A204.1 (cell line): Measurements from ENCODE around the gene MAPK9.

Experiments used
- FAIRE-seq: peaks from 2 replicates; lab custom pipeline; 2012; peaks lifted over from hg19 to GRCh38; lab: Jason Lieb, UNC

MAPK9 gene

DNA sequence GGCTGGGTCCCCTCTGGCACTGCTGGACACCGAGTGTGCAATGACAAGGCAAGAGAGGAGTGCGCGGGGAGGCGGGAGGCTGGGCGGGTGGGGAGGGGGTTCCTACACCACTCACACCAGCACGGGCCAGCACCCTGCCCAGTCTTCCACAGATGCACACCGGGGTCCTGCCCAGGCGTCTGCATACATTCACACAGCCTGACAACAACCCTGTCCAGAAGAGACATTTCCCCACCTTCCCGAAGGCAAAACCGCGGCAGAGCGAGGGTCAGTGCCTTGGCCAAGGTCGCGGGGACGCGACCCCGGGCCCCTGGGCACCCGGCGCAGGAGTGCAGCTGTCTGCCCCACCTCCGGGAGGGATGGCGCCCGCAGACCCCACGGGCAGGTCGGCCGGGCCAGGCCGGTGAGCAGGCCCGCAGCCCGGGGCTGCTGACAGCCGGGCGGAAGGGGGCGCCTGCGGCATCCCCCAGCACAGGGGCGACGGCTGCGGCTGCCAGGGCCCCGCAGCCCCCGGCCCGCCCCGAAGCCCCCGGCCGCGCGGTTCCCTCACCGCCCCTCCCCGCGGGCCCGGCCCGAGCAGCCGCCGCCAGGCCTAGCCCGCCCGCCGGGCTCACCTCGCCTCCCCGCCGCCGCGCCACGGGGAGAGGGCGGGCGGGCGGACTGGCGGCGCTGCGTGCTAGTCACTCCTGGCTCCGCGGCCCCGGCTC is 496 bp downstream of the MAPK9 start:
- FAIRE-seq: no peak

DNA sequence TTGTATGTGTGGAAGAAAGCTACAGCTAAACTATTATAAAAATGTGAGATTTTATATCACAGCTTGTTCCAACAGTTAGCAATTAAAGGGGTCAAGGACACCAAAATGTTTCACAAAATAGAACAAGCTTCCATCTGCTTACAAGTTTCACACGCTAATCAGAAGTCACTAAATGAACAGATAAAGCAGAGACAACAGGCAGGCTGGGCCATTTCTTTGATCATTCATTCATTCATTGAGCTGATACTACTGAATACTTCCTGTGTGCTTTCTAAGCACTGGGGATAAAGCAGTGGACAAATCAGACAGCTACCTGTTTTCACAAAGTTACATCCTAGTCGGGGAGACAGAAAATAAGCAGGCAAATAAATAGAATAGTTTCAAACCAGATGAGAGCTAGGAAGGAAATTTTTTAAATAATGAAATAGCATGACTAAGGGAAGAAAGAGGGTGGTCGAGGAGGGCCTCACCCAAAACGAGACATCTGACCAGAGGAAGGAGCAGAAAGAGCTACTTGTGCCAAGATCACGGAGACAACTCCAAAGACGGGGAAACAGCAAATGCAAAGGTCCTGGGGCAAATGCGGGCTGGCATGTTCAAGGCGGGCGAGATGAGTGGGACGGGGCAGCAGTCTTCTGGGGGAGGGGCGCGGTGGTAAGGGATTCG is 1.2 kb downstream of the MAPK9 start:
- FAIRE-seq: no peak

DNA sequence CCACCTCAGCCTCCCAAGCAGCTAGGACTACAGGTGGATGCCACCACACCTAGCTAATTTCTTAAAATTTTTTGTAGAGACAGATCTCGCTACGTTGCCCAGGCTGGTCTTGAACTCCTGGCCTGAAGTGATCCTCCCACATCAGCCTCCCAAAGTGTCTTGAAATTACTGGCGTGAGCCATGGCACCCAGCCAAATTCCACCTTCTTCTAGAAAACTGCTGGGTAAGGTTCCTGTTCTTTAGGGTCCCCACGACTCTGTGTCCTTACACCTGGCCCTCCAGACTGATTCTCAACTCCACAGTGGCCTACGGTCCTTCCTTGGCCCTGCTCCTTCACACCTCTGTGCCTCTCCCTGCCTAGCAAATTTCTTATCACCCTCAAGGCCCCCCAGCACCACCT is 1.9 kb downstream of the MAPK9 start:
- FAIRE-seq: no peak

DNA sequence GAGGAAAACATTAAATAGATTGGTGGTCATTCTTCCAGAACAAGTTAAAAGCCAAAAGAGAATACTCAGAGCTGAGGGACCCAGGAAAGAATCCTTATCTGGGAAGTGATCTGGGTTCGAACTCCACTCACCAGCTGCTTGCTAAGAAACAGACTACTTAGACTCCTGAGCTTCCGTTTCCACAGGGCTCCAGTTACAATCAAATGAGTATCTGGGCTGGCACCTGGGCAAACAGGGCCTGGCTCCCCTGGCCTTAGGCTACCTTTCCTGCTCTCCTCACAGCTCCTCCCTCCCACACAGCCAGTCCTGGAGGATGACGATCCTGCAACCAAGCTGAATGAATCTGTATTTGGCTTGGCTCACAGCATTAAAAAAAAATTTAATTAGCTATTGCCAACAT is 2.5 kb downstream of the MAPK9 start:
- no peak for FAIRE-seq

DNA sequence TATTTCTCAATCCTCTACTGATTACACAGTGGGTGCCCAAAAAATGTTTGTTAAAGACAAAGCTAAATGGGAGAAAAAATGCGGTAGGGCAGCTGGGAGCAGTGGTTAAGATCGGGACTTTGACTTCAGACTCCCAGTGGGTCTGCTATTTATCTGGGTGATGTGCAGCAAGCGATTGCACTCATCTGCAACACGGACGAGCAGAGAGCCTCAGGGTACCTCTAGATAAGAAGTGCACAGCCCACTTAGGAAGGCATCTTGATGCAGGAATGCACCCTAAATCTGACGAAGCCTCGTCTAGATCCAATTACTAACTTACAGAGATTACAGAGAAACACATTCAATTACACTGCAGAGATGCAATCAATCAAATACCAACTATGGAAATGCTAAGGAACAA is 4.0 kb downstream of the MAPK9 start:
- no peak for FAIRE-seq

DNA sequence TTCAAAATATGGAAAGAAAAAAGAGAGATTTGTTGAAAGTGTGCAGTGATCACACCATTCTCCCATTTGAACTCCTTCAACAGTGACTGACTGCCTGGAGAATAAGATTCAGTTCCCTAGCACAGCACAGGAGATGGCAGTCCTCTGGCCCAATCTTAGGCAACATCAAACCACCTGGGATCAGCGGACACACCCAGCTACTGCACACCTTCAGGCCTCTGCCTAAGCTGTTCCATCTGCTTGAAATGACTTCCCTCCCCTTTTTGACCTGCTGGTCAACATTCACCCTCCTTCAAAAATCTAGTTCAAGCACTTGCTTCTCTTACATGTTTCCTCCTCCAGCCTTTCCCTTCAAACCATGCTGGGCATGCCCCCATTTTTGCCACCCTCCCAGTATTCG is 4.5 kb downstream of the MAPK9 start:
- FAIRE-seq: no peak

DNA sequence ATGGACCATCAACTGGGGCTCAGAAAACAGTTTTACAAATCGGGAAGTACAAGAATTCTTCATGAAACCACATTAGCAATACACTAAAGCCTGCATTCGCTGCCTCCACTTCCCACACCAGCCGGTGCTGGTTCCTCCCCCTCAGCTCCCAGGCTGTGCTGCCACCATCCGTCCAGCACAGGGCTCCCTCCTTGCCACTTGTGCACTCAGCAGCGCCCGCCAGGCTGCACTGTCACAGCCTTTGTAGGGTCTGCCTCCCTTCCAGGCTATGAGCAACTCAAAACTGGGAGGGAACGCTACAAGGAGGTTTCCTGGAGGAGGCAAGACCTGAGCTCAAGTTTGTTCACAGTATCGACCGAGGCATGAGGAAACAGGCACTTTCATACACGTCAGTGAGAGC is 7.7 kb downstream of the MAPK9 start:
- no peak for FAIRE-seq

DNA sequence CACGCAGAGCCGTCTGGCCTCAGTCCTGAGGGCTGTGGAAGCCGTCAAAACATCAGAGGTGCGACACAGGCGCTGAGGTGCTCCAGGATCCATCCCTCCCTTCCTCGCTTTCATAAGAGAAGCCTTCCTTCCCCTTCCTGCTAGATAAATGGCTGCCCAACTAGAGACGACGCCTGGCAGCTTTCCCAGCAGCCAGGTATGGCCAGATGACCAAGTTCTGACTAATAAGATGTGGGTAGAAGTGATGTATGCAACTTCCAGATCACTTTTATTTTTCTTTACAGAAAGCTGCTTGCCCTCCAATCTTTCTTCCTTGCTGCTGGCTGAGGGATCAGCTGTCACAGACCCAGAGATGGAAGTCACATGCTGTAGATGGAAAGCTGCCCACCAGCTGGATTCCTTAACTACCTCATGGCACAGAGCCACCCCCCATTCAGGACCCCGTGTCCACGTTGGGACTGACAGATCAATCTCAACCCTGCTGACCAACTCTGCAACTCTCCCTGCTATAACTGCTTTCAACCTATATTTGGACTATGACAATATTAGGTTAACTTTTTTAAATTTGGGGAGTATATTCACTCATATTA is 8.8 kb downstream of the MAPK9 start:
- no peak for FAIRE-seq

DNA sequence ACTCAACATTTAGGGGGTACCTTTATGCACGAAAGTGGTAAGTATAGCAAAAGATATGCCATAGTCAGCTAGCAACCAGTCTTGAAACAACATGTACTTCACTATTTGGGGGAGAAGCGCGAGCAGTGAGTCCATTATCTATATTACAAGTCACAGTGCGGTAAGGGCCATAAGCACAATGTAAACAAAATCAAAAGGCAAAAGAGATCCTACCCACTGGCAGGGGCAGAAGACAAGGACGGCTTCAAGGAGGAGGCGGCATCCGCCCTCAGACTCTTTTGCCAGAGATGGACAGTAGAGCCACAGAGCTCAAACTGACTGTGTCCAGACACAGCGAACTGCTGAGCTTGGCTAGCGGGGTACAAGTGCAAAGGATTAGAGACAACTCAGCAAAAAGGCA is 9.6 kb downstream of the MAPK9 start:
- FAIRE-seq: no peak

DNA sequence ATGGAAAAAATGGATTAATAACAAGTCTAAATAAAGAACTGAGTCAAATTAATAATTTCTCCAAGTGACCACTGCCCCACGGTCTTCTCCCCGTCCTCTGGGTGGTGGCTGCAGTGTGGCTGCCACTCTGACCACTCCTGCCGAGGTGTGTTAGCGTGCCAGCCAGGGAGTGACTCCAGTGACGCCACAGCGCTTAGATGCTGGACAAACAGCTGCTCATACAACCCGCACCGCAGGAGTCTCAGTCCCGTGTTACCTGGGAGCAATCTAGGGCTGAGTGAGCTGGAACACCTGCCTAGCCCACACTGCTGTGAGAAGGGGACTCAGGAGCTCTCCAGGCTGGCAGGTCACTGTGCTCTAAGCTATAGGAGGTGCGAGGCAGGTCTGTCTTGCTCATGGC is 10.2 kb downstream of the MAPK9 start:
- no peak for FAIRE-seq

DNA sequence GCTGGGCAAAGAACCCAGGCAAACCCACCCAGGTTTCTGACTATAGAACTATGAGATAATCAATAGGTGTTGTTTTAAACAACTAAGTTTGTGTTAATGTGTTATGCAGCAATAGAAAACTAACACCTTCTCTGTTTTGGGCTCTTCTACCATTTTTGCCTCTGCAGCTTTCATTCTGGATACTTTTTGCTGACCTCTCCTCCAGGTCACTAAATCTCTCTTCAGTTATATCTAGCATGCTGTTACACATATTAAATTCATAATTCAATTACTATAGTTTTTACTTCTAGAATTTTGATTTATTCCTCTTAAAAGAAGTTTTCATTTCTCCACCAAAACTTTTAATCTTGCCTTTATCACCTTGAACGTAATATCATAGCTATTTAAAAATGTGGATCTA is 17.2 kb downstream of the MAPK9 start:
- no peak for FAIRE-seq

DNA sequence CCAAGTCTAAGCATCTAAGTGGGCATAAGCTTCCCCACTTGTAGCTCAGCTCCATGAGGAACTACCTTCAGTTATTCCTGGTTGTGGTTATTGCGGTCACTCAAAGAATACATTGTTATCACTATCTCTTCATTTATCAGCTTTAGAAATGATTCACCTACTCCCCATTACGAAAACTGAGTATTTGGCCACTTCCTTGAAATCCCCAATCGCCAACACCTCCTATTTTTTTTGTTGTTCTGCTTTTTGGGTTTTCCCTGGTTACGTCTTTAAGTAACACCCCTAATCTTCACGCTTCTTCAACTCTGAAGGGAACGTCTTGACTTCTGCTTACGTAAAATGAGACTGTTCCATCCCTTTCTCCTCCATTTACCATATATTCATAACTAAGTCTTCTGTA is 20.7 kb downstream of the MAPK9 start:
- FAIRE-seq: no peak

DNA sequence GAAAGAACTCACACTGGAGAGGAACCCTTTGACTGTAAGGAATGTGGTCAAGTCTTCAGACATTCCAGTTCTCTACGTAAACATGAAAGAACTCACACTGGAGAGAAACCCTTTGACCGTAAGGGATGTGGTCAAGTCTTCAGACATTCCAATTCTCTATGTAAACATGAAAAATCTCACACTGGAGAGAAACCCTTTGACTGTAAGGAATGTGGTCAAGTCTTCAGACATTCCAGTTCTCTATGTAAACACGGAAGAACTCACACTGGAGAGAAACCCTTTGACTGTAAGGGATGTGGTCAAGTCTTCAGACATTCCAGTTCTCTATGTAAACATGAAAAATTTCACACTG is 32.6 kb downstream of the MAPK9 start:
- no peak for FAIRE-seq

DNA sequence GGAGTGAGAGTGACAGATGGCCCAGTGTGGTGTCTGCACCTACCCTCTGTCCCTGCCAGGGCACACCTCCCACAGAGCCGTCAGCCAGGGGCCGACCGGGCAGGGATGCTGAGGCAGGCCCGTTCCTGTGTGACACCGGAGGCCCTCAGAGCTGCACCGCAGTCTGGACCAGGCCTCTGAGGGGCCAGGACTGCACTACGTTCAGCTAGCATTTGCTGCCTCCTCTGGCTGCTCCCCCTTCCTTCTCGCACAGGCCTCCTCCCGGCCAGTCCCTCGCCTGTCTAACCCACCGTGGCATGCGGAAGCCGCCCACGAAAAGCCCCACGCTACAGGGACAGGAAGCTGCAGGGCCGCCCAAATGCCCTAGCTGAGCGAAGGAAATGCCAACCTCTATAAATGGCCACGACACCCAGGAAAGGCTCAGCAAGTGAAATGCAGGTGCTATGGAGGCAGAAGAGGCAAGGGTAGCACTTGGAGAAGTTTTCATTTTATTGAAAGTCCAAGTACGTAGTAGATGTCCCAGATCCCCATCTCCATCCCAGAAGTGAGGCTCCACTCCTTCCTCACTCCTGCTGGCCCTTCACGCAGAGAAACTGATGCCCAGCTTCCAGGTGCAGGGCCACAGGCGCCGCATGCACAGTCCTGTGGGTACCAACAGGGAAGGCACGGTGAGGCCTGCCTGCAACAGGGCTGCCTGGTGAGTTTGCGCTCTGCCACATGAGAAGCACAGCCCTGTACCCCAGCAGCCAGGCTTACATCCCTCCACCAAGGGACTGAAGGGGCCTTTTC is 38.7 kb downstream of the MAPK9 start:
- FAIRE-seq: no peak

DNA sequence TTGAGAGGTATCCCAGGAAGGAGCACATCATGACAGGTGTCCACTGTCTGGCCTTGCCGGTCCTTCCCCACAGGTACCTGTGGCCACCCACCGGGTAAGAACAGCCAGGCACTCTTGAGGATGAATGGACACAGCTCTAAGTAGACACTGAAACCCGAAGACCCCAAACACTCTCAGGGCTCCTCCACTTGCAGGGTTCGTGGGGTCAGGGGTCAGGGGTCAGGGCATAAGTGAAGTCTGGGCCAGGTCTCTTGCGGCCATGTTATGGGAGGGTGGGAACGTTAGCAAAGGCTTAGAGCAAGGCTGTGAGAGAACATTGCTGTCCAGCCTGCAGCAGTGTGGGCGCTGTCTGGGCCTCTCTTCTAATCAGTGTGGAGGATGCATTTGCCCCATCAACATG is 40.0 kb downstream of the MAPK9 start:
- FAIRE-seq: no peak

DNA sequence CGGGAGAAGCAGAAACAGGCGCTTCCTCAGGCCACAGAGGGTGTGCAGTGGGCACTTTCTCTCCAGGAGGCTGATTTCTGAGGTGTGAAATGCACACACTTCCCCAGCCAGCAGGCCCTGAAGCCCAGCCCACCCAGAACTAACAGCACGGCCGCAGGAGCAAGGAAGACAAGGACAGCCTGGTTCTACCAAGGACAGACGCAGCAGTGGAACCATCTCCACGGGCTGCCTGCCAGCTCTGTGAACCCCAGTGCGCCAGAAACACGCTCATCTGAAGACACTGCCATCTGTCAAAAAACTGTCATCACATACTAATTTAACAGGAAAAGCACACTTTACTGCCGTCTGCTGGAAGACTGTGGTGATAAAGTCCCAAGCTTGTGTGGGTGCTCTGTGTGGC is 40.7 kb downstream of the MAPK9 start:
- FAIRE-seq: no peak

DNA sequence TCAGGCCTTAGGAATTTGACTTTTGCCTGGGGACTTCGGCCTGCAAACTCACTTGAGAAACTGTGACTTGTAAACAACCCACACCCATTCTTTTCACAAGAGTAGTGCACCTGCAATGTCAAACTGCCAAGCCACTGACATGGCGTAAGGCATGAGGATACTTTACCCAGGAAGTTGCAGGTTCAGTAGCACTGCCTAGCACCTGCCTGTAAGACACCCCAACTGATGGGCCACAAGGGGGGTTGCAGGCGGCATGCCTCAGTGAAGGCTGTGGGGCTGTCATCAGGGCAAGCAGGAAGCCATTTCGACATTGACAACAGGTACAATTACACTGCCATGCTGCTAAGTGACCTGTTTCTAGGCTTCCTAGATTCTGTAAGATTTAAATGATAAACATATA is 41.6 kb downstream of the MAPK9 start:
- no peak for FAIRE-seq

DNA sequence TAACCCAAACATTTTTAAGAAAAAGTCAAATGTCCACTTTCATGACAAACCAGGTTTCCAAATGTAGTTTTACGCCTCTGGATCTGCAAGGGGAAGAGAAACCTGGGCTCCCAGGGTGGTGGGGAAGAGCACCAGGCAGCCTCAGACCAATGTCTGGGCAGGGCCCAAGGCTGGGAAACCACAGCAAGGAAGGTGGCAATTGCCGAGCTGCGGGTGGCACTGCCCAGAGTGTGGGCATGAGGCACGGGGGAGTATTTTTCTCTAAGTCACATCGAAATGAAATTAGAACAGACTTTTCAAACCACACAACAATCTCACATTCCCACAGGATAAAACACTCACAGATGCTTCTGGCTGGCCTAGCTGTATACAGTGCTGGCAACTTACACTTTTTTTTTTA is 50.3 kb downstream of the MAPK9 start:
- no peak for FAIRE-seq

DNA sequence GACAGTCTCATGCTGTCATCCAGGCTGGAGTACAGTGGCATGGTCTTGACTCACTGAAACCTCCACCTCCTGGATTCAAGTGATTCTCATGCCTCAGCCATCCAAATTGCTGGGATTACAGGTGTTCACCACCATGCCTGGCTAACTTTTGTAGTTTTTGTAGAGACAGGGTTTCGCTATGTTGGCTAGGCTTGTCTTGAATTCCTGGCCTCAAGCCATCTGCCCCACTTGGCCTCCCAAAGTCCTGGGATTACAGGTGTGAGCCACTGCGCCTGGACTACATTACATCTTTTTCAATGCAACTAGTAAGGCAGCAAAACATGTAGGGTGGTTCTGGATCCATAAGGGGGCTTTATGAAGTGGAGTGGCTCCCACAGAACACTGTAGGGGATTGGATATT is 53.3 kb downstream of the MAPK9 start:
- no peak for FAIRE-seq

DNA sequence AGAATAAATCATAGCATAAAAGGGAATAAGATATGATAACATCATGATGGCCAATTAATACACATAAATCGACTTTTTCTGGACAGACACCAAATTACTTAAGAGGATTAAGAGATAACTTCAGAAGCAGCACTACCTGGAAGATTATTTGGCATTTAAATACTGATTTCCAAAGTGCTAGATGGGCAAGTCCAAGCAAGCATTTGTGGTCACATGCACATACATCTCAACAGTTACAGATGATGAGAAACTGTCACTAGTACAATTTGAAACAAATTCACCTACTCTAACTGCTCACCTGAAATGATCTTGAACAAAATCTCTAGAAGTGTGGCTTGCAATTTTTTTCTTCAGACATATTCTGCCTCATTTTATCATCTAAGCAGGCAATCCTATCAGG is 56.0 kb downstream of the MAPK9 start:
- no peak for FAIRE-seq

DNA sequence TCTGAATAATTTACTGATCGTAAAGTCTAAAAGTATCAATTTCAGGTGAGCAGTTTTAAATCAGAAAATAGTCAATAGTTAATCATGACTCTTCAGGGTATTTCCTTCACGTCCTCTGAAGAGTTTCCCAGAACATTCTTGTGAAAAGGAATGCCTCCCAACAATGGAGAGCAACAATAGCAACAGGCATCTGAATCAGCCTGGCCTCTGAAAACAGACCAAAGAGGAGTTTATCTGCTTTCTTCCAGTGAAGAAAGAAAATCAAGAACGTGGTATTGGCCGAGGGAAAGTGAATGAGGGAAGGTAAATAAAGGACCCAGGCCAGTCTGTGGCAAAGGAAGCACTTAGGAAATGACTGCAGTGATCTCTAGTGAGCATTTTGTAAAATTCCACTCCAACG is 56.8 kb downstream of the MAPK9 start:
- FAIRE-seq: no peak

DNA sequence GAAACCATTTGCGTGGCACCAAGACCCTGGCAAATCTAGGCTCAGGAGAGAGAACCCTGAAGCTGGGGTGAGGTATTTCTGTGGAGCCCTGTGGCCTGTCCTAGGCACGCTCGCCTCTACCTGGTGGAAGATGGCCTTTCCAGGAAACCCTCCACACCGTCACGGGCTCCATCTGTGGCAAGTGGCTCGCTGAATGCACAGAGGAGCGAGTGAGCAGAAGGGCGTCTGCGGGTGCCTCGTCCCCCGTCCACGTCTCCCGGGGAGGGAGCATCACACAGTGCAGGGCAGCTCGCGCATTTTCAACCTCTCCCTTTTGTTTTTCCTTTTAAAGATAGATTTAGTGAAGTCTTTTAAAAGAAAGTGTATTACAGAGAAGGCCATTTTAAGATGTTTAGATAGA is 57.6 kb downstream of the MAPK9 start:
- no peak for FAIRE-seq

DNA sequence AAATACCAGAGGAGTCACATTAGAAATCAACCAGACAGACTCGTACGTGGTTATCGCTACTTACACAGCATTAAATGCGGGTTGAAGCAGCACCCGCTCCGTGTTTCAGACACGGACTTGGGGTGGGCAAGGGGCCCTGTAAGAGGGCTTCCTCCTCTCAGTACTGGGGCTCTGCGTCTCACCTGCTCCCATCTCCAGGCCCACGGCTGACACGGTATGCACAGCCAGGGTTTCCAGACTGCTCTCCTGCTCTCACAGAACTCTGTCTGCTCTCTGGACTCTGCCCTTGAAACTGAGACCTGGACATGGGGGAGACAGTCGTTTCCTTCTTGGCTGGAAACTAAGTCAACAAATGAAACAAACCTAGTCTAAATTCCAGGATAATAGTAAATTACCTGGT is 58.2 kb downstream of the MAPK9 start:
- no peak for FAIRE-seq
